Sigmoid colon (tissue), 3 donors: ENCODE data around the gene PTH2R.

Experiments
- POLR2A ChIP-seq, 2 donors: fragments of 450-650 bp; IDR thresholded peaks; one replicate each; pipeline ENCODE4 v1.6.1; 2016; ENCODE audit warnings: antibody characterized with exemption in 2 of 2, mild to moderate bottlenecking in 2 of 2, moderate library complexity in 2 of 2
- TF ChIP-seq, protein P1 (sequence below), 4 experiments: fragments of 450-650 bp in 3 of 4; fragments of 200-600 bp in 1 of 4; IDR thresholded peaks; one replicate each; pipeline ENCODE4 v1.5.1; 2016 to 2019; ENCODE audit warnings: antibody characterized with exemption in 4 of 4, mild to moderate bottlenecking in 3 of 4, moderate library complexity in 2 of 4

DNA sequence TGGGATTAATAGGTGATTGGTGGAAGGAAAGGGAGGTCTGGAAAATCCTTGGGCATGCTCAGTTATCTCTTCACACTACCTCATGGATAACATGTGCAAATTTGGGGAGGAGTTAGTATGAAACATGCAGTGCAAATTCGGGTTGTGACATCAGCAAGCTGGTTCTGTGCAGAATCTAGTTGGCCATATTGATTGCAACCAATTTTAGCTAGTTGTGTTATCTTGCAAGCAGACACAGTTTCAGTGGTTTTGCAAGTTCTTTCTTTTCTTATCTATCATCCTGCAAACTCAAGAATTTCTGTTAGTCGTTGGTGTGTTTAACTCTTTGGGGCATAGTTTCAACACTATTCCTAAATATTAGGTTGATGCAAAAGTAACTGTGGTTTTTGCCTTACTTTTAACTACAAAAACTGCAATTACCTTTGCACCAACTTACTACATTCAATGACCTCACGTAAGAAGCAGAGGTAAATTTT is 135.4 kb downstream of the PTH2R start:
- TF ChIP-seq POLR2A (IDR thresholded peaks at IDR 0.05): no peak
- TF ChIP-seq, protein P1, sequence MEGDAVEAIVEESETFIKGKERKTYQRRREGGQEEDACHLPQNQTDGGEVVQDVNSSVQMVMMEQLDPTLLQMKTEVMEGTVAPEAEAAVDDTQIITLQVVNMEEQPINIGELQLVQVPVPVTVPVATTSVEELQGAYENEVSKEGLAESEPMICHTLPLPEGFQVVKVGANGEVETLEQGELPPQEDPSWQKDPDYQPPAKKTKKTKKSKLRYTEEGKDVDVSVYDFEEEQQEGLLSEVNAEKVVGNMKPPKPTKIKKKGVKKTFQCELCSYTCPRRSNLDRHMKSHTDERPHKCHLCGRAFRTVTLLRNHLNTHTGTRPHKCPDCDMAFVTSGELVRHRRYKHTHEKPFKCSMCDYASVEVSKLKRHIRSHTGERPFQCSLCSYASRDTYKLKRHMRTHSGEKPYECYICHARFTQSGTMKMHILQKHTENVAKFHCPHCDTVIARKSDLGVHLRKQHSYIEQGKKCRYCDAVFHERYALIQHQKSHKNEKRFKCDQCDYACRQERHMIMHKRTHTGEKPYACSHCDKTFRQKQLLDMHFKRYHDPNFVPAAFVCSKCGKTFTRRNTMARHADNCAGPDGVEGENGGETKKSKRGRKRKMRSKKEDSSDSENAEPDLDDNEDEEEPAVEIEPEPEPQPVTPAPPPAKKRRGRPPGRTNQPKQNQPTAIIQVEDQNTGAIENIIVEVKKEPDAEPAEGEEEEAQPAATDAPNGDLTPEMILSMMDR (IDR thresholded peaks at IDR 0.05): no peak
